SU-DHL-6 (cell line): ENCODE data around the gene PTPN5.

Experiments used
- CTCF ChIP-seq: fragments of 200-600 bp; sonication (generic); IDR thresholded peaks from one replicate; pipeline ENCODE4 v1.5.1; 2017; ENCODE audit warnings: antibody characterized with exemption, mild to moderate bottlenecking, low read length, moderate library complexity; ENCODE audit not compliant: insufficient read depth, poor library complexity, severe bottlenecking
- EZH2phosphoT487 ChIP-seq: fragments of 200-600 bp; sonication (generic), shearing (Covaris generic); conservative IDR thresholded peaks from 2 replicates; pipeline ENCODE4 v1.6.1; 2018; ENCODE audit warnings: mild to moderate bottlenecking, antibody characterized with exemption, low read length, moderate library complexity, mixed read lengths

DNA sequence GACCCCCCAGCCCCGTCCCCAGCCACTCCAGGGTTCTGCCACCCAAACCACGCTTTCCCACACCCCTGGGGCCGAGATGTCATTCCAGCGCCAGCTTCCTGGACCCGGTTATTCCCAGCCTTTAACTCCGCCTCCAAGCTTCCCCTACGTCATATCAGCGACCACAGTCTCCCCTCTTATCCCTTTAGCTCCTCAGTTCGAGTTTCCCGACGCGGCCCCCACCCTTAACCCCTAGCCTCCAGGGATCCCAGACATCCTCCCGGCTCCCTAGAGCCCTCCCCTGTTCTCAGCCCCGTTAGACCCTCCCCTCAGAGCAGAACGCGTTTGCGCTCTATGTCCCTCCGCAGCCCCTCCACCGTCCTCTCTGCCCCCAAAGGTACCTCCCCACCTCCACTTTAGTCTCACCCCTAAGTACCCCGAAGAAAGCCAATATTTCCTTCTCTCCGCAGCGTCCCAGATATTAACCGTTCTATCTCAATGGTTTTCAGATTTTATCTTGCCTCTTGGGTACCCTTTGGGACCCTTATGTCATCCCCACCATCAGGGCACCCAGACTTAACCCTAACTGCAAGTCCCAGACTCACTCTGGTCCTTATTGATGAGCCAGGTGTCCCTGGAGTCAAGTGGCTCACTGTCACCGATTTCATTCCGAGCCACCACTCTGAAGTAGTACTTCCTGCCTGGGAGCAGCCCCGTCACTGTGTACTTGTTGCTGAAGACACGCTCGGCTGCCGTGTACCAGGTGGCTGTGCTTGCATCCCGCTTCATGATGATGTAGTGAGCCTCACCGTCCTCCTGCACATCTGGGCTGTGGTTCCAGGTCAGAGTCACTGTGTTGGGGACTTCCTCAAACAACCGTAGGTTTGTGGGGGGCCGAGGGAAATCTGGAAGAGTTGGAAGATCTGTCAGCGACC, 85.0 kb downstream of the PTPN5 start:
- TF ChIP-seq CTCF (no peak), EZH2phosphoT487 (no peak)
